Chondrocyte (in vitro differentiated cells): Measurements from ENCODE around the gene NOL9. TPM values are rescaled to one million over a fixed set of nuclear protein-coding genes. Genes with fewer than 3 reads are reported as not detected.

Experiments used
- DNase-seq: peaks from one replicate; pipeline ENCODE4 v3.0.0; 2021; ENCODE audit warnings: mixed read lengths, low spot score
- H3K27ac Mint-ChIP-seq: one replicate; pipeline ENCODE4 v1.8.0; 2021; ENCODE audit warnings: mild to moderate bottlenecking, moderate library complexity, mixed read lengths; ENCODE audit not compliant: unreplicated experiment
- H3K27me3 Mint-ChIP-seq: 2 replicates; pipeline ENCODE4 v1.8.0; 2021; ENCODE audit warnings: low read depth, mixed read lengths
- H3K36me3 Mint-ChIP-seq: 2 replicates; pipeline ENCODE4 v1.8.0; 2021; ENCODE audit warnings: low read depth, mixed read lengths
- H3K4me1 Mint-ChIP-seq: 2 replicates; pipeline ENCODE4 v1.8.0; 2021; ENCODE audit warnings: low read depth, mild to moderate bottlenecking, mixed read lengths
- H3K4me3 Mint-ChIP-seq: one replicate; pipeline ENCODE4 v1.8.0; 2021; ENCODE audit warnings: mild to moderate bottlenecking, moderate library complexity, mixed read lengths; ENCODE audit not compliant: unreplicated experiment
- H3K9me3 Mint-ChIP-seq: 2 replicates; pipeline ENCODE4 v1.8.0; 2021; ENCODE audit warnings: low read depth, mixed read lengths
- CTCF ChIP-seq: fragments of 200-600 bp; sonication (generic); IDR thresholded peaks from 2 replicates; pipeline ENCODE4 v1.5.0; 2021; ENCODE audit warnings: antibody characterized with exemption, mild to moderate bottlenecking, moderate library complexity
- total RNA-seq: library from RNA; stranded (reverse); gene quantifications from 3 replicates; pipeline ENCODE4 v1.2.1, GENCODE V29; 2021

Gene NOL9
- total RNA-seq, 1 donor from 2014 or later, result 27.0 TPM

- no peak for TF ChIP-seq CTCF
- Mint-ChIP-seq H3K9me3 (no peaks in the 10 kb centered on the region), H3K36me3 (peaks cover 13% of the 10 kb centered on the region), H3K27ac (no peak overlapping the region), H3K27me3 (no peaks in the 10 kb centered on the region), H3K4me1 (no peaks in the 10 kb centered on the region), H3K4me3 (no peak overlapping the region)
- DNase-seq, result no peak
These were observed 80.1 kb downstream of the NOL9 start for GRCh38 chr1:6473974-6474814.

GRCh38 chr1:6473156-6473555 lies 81.2 kb downstream of the NOL9 start:
- Mint-ChIP-seq H3K9me3 (no peaks in the 10 kb centered on the region), H3K4me3 (no peak overlapping the region), H3K36me3 (peaks cover 17% of the 10 kb centered on the region), H3K27ac (no peak overlapping the region), H3K4me1 (no peaks in the 10 kb centered on the region), H3K27me3 (no peaks in the 10 kb centered on the region)
- no peak for DNase-seq
- no peak for TF ChIP-seq CTCF

- Mint-ChIP-seq H3K4me1 (no peaks in the 10 kb centered on the region), H3K27me3 (no peaks in the 10 kb centered on the region), H3K9me3 (no peaks in the 10 kb centered on the region), H3K27ac (no peak overlapping the region), H3K36me3 (peaks cover 20% of the 10 kb centered on the region), H3K4me3 (no peak overlapping the region)
- peak; percentile 64 for TF ChIP-seq CTCF
- DNase-seq, result no peak
These were observed 81.9 kb downstream of the NOL9 start for GRCh38 chr1:6472391-6472790.

GRCh38 chr1:6471970-6472368 lies 82.3 kb downstream of the NOL9 start:
- no peak overlapping the region for H3K4me3 Mint-ChIP-seq
- DNase-seq, result no peak
- H3K36me3 Mint-ChIP-seq, result peaks cover 21% of the 10 kb centered on the region
- no peaks in the 10 kb centered on the region for H3K9me3 Mint-ChIP-seq
- H3K4me1 Mint-ChIP-seq, result no peaks in the 10 kb centered on the region
- H3K27me3 Mint-ChIP-seq, result no peaks in the 10 kb centered on the region
- no peak overlapping the region for H3K27ac Mint-ChIP-seq
- no peak for TF ChIP-seq CTCF

Other genes starting within 250 kb of the NOL9 start
- 43.9 to 48.1 TPM (median 44.0 TPM) in 3 replicates for gene ACOT7, start 160.7 kb downstream of the NOL9 start, total RNA-seq
- 0.15 to 0.36 TPM in 2 of 3 replicates, not detected in the other for gene HES2, start 134.6 kb downstream of the NOL9 start, total RNA-seq
- gene ESPN, start 129.7 kb downstream of the NOL9 start, total RNA-seq, result 0.57 to 2.5 TPM (median 2.1 TPM) in 3 replicates
- gene TNFRSF25, start 88.3 kb downstream of the NOL9 start, total RNA-seq, result 20.1 to 32.4 TPM (median 21.4 TPM) in 3 replicates
- gene PLEKHG5, start 62.8 kb downstream of the NOL9 start, total RNA-seq, result 32.4 to 50.5 TPM (median 33.6 TPM) in 3 replicates
- gene TAS1R1, start 794 bp upstream of the NOL9 start, total RNA-seq, result not detected in 3 replicates
- gene ZBTB48, start 25.5 kb upstream of the NOL9 start, total RNA-seq, result 19.9 to 27.4 TPM (median 23.7 TPM) in 3 replicates
- gene KLHL21, start 48.4 kb upstream of the NOL9 start, total RNA-seq, result 34.3 to 39.6 TPM (median 38.3 TPM) in 3 replicates
- 22.2 to 25.6 TPM (median 23.9 TPM) in 3 replicates for gene PHF13, start 59.2 kb upstream of the NOL9 start, total RNA-seq
- gene THAP3, start 70.4 kb upstream of the NOL9 start, total RNA-seq, result 12.9 to 18.2 TPM (median 14.7 TPM) in 3 replicates
- gene DNAJC11, start 147.3 kb upstream of the NOL9 start, total RNA-seq, result 46.3 to 49.7 TPM (median 47.2 TPM) in 3 replicates
- gene CAMTA1, start 230.9 kb upstream of the NOL9 start, total RNA-seq, result 63.8 to 69.4 TPM (median 66.9 TPM) in 3 replicates